ENCODE results near the gene SKAP1. TPM values are rescaled to one million over a fixed set of nuclear protein-coding genes. Genes with fewer than 3 reads are reported as not detected.

The SKAP1 gene
- polyA plus RNA-seq, 3 donors: 0.13 to 1.0 (median 0.52) TPM

DNA sequence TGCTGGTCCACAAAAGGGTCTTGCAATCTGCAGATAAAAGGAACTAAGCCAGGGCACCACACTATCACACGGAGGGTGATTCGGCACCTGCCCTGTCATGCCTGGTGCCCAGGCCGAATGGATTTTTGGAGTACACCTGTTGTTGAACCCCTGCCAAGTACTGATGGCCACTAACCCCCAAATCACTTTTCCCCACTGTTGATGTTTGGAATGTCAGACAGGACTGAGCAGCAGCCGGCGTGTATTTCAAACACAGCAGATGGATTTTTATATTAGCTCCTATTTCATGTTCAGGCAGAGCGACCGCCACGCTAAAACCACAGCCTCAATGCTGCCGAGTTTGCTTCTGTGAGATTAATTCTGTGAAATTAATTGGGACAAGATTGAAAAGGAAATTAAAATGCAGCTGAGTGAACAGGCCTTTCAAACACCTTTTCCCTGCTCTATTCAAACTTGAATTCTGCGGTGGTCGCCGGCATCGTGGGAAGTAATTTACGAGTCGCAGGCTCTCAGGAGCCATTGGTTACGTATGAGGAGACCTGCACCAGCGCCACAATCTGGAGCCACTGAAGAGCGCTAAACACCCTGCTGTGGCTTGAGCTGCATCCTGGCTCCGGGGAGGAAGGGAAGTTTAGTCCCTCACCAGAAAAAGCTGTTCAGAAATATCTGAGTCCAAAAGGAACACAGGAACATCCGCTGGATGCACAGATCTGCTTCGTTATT, 274.0 kb downstream of the SKAP1 start:
- H3K9me3 Mint-ChIP-seq: no peaks in the 10 kb centered on the region
- Histone ChIP-seq H3K4me3 (replicated peaks in 1 of 3; ENCODE audit: low read depth in 2 of 3, low read length in 3 of 3) (no peak overlapping the region), H2AFZ (ENCODE audit: insufficient read depth, low read depth, low read length, poor library complexity, severe bottlenecking) (no peak overlapping the region), H3K36me3 (replicated peaks in 1 of 2; ENCODE audit: control insufficient read depth in 1 of 2, insufficient read depth in 2 of 2, low read length in 2 of 2) (no peaks in the 10 kb centered on the region), H3K27ac (ENCODE audit: low read depth in 1 of 2, low read length in 2 of 2) (no peak overlapping the region), H3K9me3 (replicated peaks in 1 of 2; ENCODE audit: control insufficient read depth in 1 of 2, insufficient read depth in 1 of 2, low read length in 2 of 2) (no peaks in the 10 kb centered on the region), H3K9ac (ENCODE audit: insufficient read depth, low read length, poor library complexity, severe bottlenecking) (peak overlapping the region; percentile 10), H3K4me1 (ENCODE audit: control insufficient read depth in 1 of 2, insufficient read depth in 2 of 2, low read length in 2 of 2) (no peaks in the 10 kb centered on the region), H4K20me1 (ENCODE audit: insufficient read depth, low read length) (no peaks in the 10 kb centered on the region), H3K27me3 (ENCODE audit: control insufficient read depth in 2 of 2, insufficient read depth in 2 of 2, low read length in 2 of 2) (peaks cover 5 to 19% of the 10 kb centered on the region in 2 donors), H3K4me2 (replicated peaks; ENCODE audit: extremely low read depth, low read length, poor library complexity, severe bottlenecking) (no peak overlapping the region), H3K79me2 (ENCODE audit: insufficient read depth, low read length) (no peaks in the 10 kb centered on the region)
- peaks cover 15% of the 10 kb centered on the region for H3K4me1 Mint-ChIP-seq
- no peak for TF ChIP-seq CTCF (IDR thresholded peaks at IDR 0.05)
- peak overlapping the region in 1 of 7 donors; percentile 6 for H3K27ac Mint-ChIP-seq
- peak overlapping the region in 1 of 2 donors; percentile 70 for H3K4me3 Mint-ChIP-seq
- intact Hi-C loops (cut with micrococcal nuclease): no loop called here
- H3K27me3 Mint-ChIP-seq (ENCODE audit: low read depth in 3 of 3): peaks cover 16 to 33% (median 24%) of the 10 kb centered on the region in 3 donors
- no peaks in the 10 kb centered on the region for H3K36me3 Mint-ChIP-seq
- WGBS (ENCODE audit: insufficient coverage): 16% methylated on average over 12 of the region's 21 CpGs
- DNase-seq: no peak

DNA sequence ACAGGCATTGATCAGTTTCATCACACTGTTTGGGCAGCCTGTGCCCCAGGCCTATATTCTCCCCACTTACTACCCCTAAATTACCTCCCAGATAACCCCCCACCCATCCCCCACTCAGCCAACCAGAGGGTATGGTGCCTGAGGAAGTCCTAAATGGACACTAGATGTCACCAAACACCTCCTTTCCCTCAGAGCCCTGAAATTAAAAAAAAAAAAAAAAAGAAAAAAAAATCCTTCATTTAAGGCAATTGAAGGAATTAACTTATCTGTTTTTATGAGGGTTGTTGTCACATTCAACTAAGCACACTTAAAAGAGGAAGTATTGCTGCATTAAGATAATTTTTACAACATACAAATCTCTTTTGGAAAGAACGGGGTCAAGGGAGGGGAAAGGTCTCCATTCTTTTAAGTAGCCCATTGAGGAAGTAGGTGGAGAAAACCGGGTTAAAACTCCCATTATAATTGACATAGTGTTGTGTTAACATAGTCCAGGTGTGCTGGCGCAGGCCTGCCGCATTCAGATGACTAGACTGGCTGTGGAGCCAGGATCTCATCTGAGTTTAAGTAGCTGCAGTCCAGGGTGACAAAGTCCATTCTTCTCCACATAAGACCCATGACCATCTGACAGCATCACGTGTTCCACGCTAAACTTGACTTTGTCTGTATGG, 276.2 kb downstream of the SKAP1 start:
- H3K36me3 Mint-ChIP-seq: no peaks in the 10 kb centered on the region
- H3K27ac Mint-ChIP-seq: no peak overlapping the region
- peaks cover 18 to 36% of the 10 kb centered on the region in 2 donors for H3K27me3 ChIP-seq (ENCODE audit: control insufficient read depth in 2 of 2, insufficient read depth in 2 of 2, low read length in 2 of 2)
- no peak overlapping the region for H3K4me3 Mint-ChIP-seq
- no peak overlapping the region for H3K4me2 ChIP-seq (replicated peaks; ENCODE audit: extremely low read depth, low read length, poor library complexity, severe bottlenecking)
- intact Hi-C loops (cut with micrococcal nuclease): no loop called here
- H3K36me3 ChIP-seq (replicated peaks in 1 of 2; ENCODE audit: control insufficient read depth in 1 of 2, insufficient read depth in 2 of 2, low read length in 2 of 2): no peaks in the 10 kb centered on the region
- H3K4me1 Mint-ChIP-seq: peaks cover 15% of the 10 kb centered on the region
- no peak overlapping the region for H3K9ac ChIP-seq (ENCODE audit: insufficient read depth, low read length, poor library complexity, severe bottlenecking)
- H3K9me3 Mint-ChIP-seq: no peaks in the 10 kb centered on the region
- H3K27ac ChIP-seq (ENCODE audit: low read depth in 1 of 2, low read length in 2 of 2): no peak overlapping the region
- H2AFZ ChIP-seq (ENCODE audit: insufficient read depth, low read depth, low read length, poor library complexity, severe bottlenecking): no peak overlapping the region
- peaks cover 24 to 43% (median 32%) of the 10 kb centered on the region in 3 donors for H3K27me3 Mint-ChIP-seq (ENCODE audit: low read depth in 3 of 3)
- H4K20me1 ChIP-seq (ENCODE audit: insufficient read depth, low read length): no peaks in the 10 kb centered on the region
- WGBS (ENCODE audit: insufficient coverage): 59% methylated on average over 3 of the region's 6 CpGs
- peak in 1 of 3 donors; percentile 2 for DNase-seq
- no peaks in the 10 kb centered on the region for H3K79me2 ChIP-seq (ENCODE audit: insufficient read depth, low read length)
- H3K9me3 ChIP-seq (replicated peaks in 1 of 2; ENCODE audit: control insufficient read depth in 1 of 2, insufficient read depth in 1 of 2, low read length in 2 of 2): no peaks in the 10 kb centered on the region
- H3K4me3 ChIP-seq (replicated peaks in 1 of 3; ENCODE audit: low read depth in 2 of 3, low read length in 3 of 3): no peak overlapping the region
- TF ChIP-seq CTCF (IDR thresholded peaks at IDR 0.05): peak; percentile 14
- no peaks in the 10 kb centered on the region for H3K4me1 ChIP-seq (ENCODE audit: control insufficient read depth in 1 of 2, insufficient read depth in 2 of 2, low read length in 2 of 2)
